MM.1S (cell line): ENCODE data around the gene SH2D7.
A peak's percentile ranks its signal among the peaks of the same experiment; 100 is the strongest.

ENCODE experiments used
- DNase-seq: peaks from one replicate; pipeline ENCODE4 v3.0.0-alpha.2; 2015
- H2AFZ ChIP-seq: fragments of 300-600 bp; sonication (generic); 2 replicates; pipeline ENCODE4 v1.6.0; 2016; ENCODE audit warnings: antibody characterized with exemption, low read length
- H3F3A ChIP-seq: fragments of 300-600 bp; sonication (generic); 2 replicates; pipeline ENCODE4 v1.6.1; 2016; ENCODE audit warnings: mild to moderate bottlenecking, antibody characterized with exemption, low read length, moderate library complexity, mixed read lengths; ENCODE audit not compliant: insufficient read depth
- H3K27ac ChIP-seq: fragments of 300-600 bp; sonication (generic); 2 replicates; pipeline ENCODE4 v1.5.1; 2016; ENCODE audit warnings: mild to moderate bottlenecking, low read length
- H3K27me3 ChIP-seq: fragments of 300-600 bp; sonication (generic); replicated peaks from 2 replicates; pipeline ENCODE4 v1.6.0; 2016; ENCODE audit warnings: low read length; ENCODE audit not compliant: insufficient read depth
- H3K36me3 ChIP-seq: fragments of 300-600 bp; sonication (generic); replicated peaks from 2 replicates; pipeline ENCODE4 v1.6.1; 2016; ENCODE audit warnings: mild to moderate bottlenecking, low read length, mixed read lengths; ENCODE audit not compliant: insufficient read depth
- H3K4me1 ChIP-seq: fragments of 300-600 bp; sonication (generic); 2 replicates; pipeline ENCODE4 v1.6.1; 2016; ENCODE audit warnings: low read length, mixed read lengths
- H3K4me2 ChIP-seq: fragments of 300-600 bp; sonication (generic); 2 replicates; pipeline ENCODE4 v1.6.0; 2016; ENCODE audit warnings: low read depth, low read length
- H3K4me3 ChIP-seq: fragments of 300-600 bp; sonication (generic); 2 replicates; pipeline ENCODE4 v1.5.1; 2016; ENCODE audit warnings: low read length, mixed read lengths
- H3K79me2 ChIP-seq: fragments of 300-600 bp; sonication (generic); 2 replicates; pipeline ENCODE4 v1.6.1; 2016; ENCODE audit warnings: mixed run types, low read length, mixed read lengths
- H3K9ac ChIP-seq: fragments of 300-600 bp; sonication (generic); 2 replicates; pipeline ENCODE4 v1.6.1; 2016; ENCODE audit warnings: low read length, mixed read lengths
- H3K9me2 ChIP-seq: fragments of 300-600 bp; sonication (generic); replicated peaks from 2 replicates; pipeline ENCODE4 v1.6.1; 2016; ENCODE audit warnings: mild to moderate bottlenecking, low read length, mixed read lengths; ENCODE audit not compliant: insufficient read depth
- H3K9me3 ChIP-seq: fragments of 300-600 bp; sonication (generic); replicated peaks from 2 replicates; pipeline ENCODE4 v1.6.1; 2016; ENCODE audit warnings: mild to moderate bottlenecking, low read length, mixed read lengths; ENCODE audit not compliant: insufficient read depth
- H4K20me1 ChIP-seq: fragments of 300-600 bp; sonication (generic); 2 replicates; pipeline ENCODE4 v1.6.1; 2016; ENCODE audit warnings: mild to moderate bottlenecking, low read length, moderate library complexity, mixed read lengths; ENCODE audit not compliant: insufficient read depth
- CTCF ChIP-seq: fragments of 300-600 bp; sonication (generic); IDR thresholded peaks from 2 replicates; pipeline ENCODE4 v1.5.1; 2016; ENCODE audit warnings: antibody characterized with exemption, low read length, mixed read lengths
- EZH2 ChIP-seq: fragments of 300-600 bp; sonication (generic); optimal IDR thresholded peaks from 2 replicates; pipeline ENCODE3; 2017; ENCODE audit warnings: low read depth, mild to moderate bottlenecking, antibody characterized with exemption, low read length, mixed read lengths
- EZH2phosphoT487 ChIP-seq: fragments of 300-600 bp; sonication (generic); IDR thresholded peaks from 2 replicates; pipeline ENCODE4 v1.6.1; 2018; ENCODE audit warnings: antibody characterized with exemption, low read length

Gene SH2D7

GRCh38 chr15:78103406-78104118, 11.2 kb downstream of the SH2D7 start:
- Histone ChIP-seq H3K4me1 (peaks cover 3% of the 10 kb centered on the region; the same call in 1 of the 2 replicates), H2AFZ (no peak overlapping the region), H3K27ac (no peak overlapping the region), H3K4me2 (peak overlapping the region; percentile 2; the same call in 1 of the 2 replicates), H4K20me1 (no peaks in the 10 kb centered on the region), H3F3A (no peaks in the 10 kb centered on the region), H3K9me2 (no peaks in the 10 kb centered on the region), H3K79me2 (no peaks in the 10 kb centered on the region), H3K9me3 (no peaks in the 10 kb centered on the region), H3K4me3 (no peak overlapping the region), H3K36me3 (no peaks in the 10 kb centered on the region), H3K9ac (no peak overlapping the region), H3K27me3 (no peaks in the 10 kb centered on the region)
- no peak for TF ChIP-seq EZH2phosphoT487
- no peak for TF ChIP-seq CTCF
- no peak for TF ChIP-seq EZH2
- peak; percentile 38 for DNase-seq

- no peaks in the 10 kb centered on the region for H4K20me1 ChIP-seq
- peaks cover 3% of the 10 kb centered on the region; the same call in 1 of the 2 replicates for H3K4me1 ChIP-seq
- H3K9me2 ChIP-seq, result no peaks in the 10 kb centered on the region
- no peak for TF ChIP-seq EZH2
- no peak for TF ChIP-seq CTCF
- no peak for TF ChIP-seq EZH2phosphoT487
- H3K9ac ChIP-seq, result no peak overlapping the region
- DNase-seq, result no peak
- H3K4me3 ChIP-seq, result no peak overlapping the region
- no peaks in the 10 kb centered on the region for H3K36me3 ChIP-seq
- H3K4me2 ChIP-seq, result no peak overlapping the region
- no peaks in the 10 kb centered on the region for H3K27me3 ChIP-seq
- no peaks in the 10 kb centered on the region for H3F3A ChIP-seq
- H3K27ac ChIP-seq, result no peak overlapping the region
- no peak overlapping the region for H2AFZ ChIP-seq
- H3K79me2 ChIP-seq, result no peaks in the 10 kb centered on the region
- no peaks in the 10 kb centered on the region for H3K9me3 ChIP-seq
Observed at GRCh38 chr15:78104119-78104479, 11.7 kb downstream of the SH2D7 start.

GRCh38 chr15:78104566-78105475, 12.5 kb downstream of the SH2D7 start:
- Histone ChIP-seq H3K4me1 (peaks cover 3% of the 10 kb centered on the region; the same call in 1 of the 2 replicates), H3K27ac (no peak overlapping the region), H3K9ac (no peak overlapping the region), H3K9me3 (no peaks in the 10 kb centered on the region), H3K79me2 (no peaks in the 10 kb centered on the region), H3K4me3 (no peak overlapping the region), H2AFZ (no peak overlapping the region), H4K20me1 (no peaks in the 10 kb centered on the region), H3K4me2 (no peak overlapping the region), H3K27me3 (no peaks in the 10 kb centered on the region), H3K9me2 (no peaks in the 10 kb centered on the region), H3K36me3 (no peaks in the 10 kb centered on the region), H3F3A (no peaks in the 10 kb centered on the region)
- TF ChIP-seq CTCF, result no peak
- TF ChIP-seq EZH2phosphoT487, result no peak
- no peak for TF ChIP-seq EZH2
- DNase-seq, result no peak
